HG02981 (cell line): ENCODE results near the gene CMSS1.

Source experiments
- ATAC-seq: cut with Tn5 transposase; IDR thresholded peaks from one replicate; pipeline ENCODE4 v1.9.1; 2021; ENCODE audit warnings: mild to moderate bottlenecking, moderate library complexity; ENCODE audit not compliant: unreplicated experiment

Gene CMSS1

GRCh38 chr3:100097919-100098783 lies 280.5 kb downstream of the CMSS1 start:
- ATAC-seq = no peak

GRCh38 chr3:100098784-100099070 lies 281.1 kb downstream of the CMSS1 start:
- no peak for ATAC-seq

- no peak for ATAC-seq
Observed at GRCh38 chr3:100099621-100100020, 282.0 kb downstream of the CMSS1 start.

GRCh38 chr3:100100425-100100824 lies 282.8 kb downstream of the CMSS1 start:
- ATAC-seq = no peak

- no peak for ATAC-seq
Observed at GRCh38 chr3:100102757-100103156, 285.1 kb downstream of the CMSS1 start.

- peak; percentile 89 for ATAC-seq
Observed at GRCh38 chr3:100103558-100104441, 286.1 kb downstream of the CMSS1 start.

- ATAC-seq = peak; percentile 28
Observed at GRCh38 chr3:100104442-100104798, 286.8 kb downstream of the CMSS1 start.

- no peak for ATAC-seq
Observed at GRCh38 chr3:100104817-100105413, 287.3 kb downstream of the CMSS1 start.

GRCh38 chr3:100105501-100105900 lies 287.8 kb downstream of the CMSS1 start:
- peak; percentile 25 for ATAC-seq

GRCh38 chr3:100106094-100106493 lies 288.4 kb downstream of the CMSS1 start:
- no peak for ATAC-seq

GRCh38 chr3:100106531-100107141 lies 289.0 kb downstream of the CMSS1 start:
- no peak for ATAC-seq

- ATAC-seq = no peak
Observed at GRCh38 chr3:100107221-100107814, 289.7 kb downstream of the CMSS1 start.

GRCh38 chr3:100108464-100109079 lies 290.9 kb downstream of the CMSS1 start:
- no peak for ATAC-seq

GRCh38 chr3:100110162-100110561 lies 292.5 kb downstream of the CMSS1 start:
- no peak for ATAC-seq

- no peak for ATAC-seq
Observed at GRCh38 chr3:100111728-100112127, 294.1 kb downstream of the CMSS1 start.

- ATAC-seq = no peak
Observed at GRCh38 chr3:100113723-100114412, 296.2 kb downstream of the CMSS1 start.

GRCh38 chr3:100114413-100115030 lies 296.9 kb downstream of the CMSS1 start, which contains the start of gene FILIP1L:
FILIP1L (minus strand) TSS chr3:100114501.
- no peak for ATAC-seq

GRCh38 chr3:100117093-100117492 lies 299.4 kb downstream of the CMSS1 start:
- no peak for ATAC-seq

GRCh38 chr3:100120012-100120411 lies 302.4 kb downstream of the CMSS1 start:
- ATAC-seq = no peak
